Caco-2 (cell line): ENCODE data around the gene CYREN. TPM values are rescaled to one million over a fixed set of nuclear protein-coding genes. Genes with fewer than 3 reads are reported as not detected.

Source experiments
- BruUV-seq: library from RNA; stranded (reverse); fragments of 400-500 nt; replicated peaks from 2 replicates; lab custom pipeline; 2021; lab: Mats Ljungman, UMichigan
- CTCF ChIA-PET: fragments of 300-600 bp; sonication (Branson Sonifier 250); formaldehyde crosslinking; loops from one replicate; lab custom pipeline; 2022; ENCODE audit warnings: antibody characterized with exemption; lab: Charles Lee
- POLR2A ChIA-PET: fragments of 300-600 bp; sonication (Branson Sonifier 250); formaldehyde crosslinking; loops from one replicate; lab custom pipeline; 2022; ENCODE audit warnings: antibody characterized with exemption; lab: Charles Lee
- DNase-seq, 2 experiments: peaks; one replicate each; pipeline versions ENCODE4 v3.0.0 to v3.0.0-alpha.2; 2020 to 2022
- H3K27me3 ChIP-seq: replicated peaks from 2 replicates; pipeline ENCODE4 v1.6.0; 2011; ENCODE audit warnings: low read length; ENCODE audit not compliant: control insufficient read depth, insufficient read depth
- H3K36me3 ChIP-seq: 2 replicates; pipeline ENCODE4 v1.5.1; 2011; ENCODE audit warnings: low read length; ENCODE audit not compliant: control insufficient read depth, insufficient read depth
- H3K4me1 ChIP-seq: fragments of 250-450 bp; sonication (Bioruptor Pico); 2 replicates; pipeline ENCODE4 v1.5.1; 2020; ENCODE audit warnings: mild to moderate bottlenecking
- H3K4me3 ChIP-seq: 2 replicates; pipeline ENCODE4 v1.5.1; 2011; ENCODE audit warnings: low read depth, mild to moderate bottlenecking, control low read depth, low read length
- H3K9me3 ChIP-seq: fragments of 250-450 bp; sonication (Bioruptor Pico); 2 replicates; pipeline ENCODE4 v1.5.1; 2020; ENCODE audit warnings: mild to moderate bottlenecking, moderate library complexity
- H3K27ac Mint-ChIP-seq: one replicate; pipeline ENCODE4 v1.8.0; 2022; ENCODE audit warnings: mixed read lengths; ENCODE audit not compliant: unreplicated experiment
- H3K27me3 Mint-ChIP-seq: one replicate; pipeline ENCODE4 v1.8.0; 2022; ENCODE audit warnings: mixed read lengths; ENCODE audit not compliant: insufficient read depth, unreplicated experiment
- H3K36me3 Mint-ChIP-seq: one replicate; pipeline ENCODE4 v1.8.0; 2022; ENCODE audit warnings: mild to moderate bottlenecking, mixed read lengths; ENCODE audit not compliant: insufficient read depth, unreplicated experiment
- H3K4me1 Mint-ChIP-seq: one replicate; pipeline ENCODE4 v1.8.0; 2022; ENCODE audit warnings: low read depth, mixed read lengths; ENCODE audit not compliant: unreplicated experiment
- H3K4me3 Mint-ChIP-seq: one replicate; pipeline ENCODE4 v1.8.0; 2022; ENCODE audit warnings: mild to moderate bottlenecking, moderate library complexity, mixed read lengths; ENCODE audit not compliant: unreplicated experiment
- H3K9me3 Mint-ChIP-seq: one replicate; pipeline ENCODE4 v1.8.0; 2022; ENCODE audit warnings: mixed read lengths; ENCODE audit not compliant: unreplicated experiment
- intact Hi-C: fragments of 100-400 bp; cut with micrococcal nuclease; formaldehyde crosslinking; loops from one replicate; pipeline ENCODE4 v1.10.0; 2022; ENCODE audit not compliant: unreplicated experiment
- total RNA-seq: library from RNA; stranded (reverse); gene quantifications from 2 replicates; pipeline ENCODE4 v1.2.3, GENCODE V29; 2022
- TF ChIP-seq, protein P1 (sequence below), 2 experiments: fragments of 200-600 bp in 1 of 2; IDR thresholded peaks; 1 replicate in 1 of 2; 2 replicates in 1 of 2; pipeline versions ENCODE4 v1.5.1 to v1.8.0; 2011 to 2022; ENCODE audit warnings: antibody characterized with exemption in 1 of 2, control low read depth in 1 of 2, inconsistent platforms in 1 of 2, low read depth in 1 of 2, low read length in 1 of 2, mild to moderate bottlenecking in 1 of 2, moderate library complexity in 1 of 2; ENCODE audit not compliant: insufficient read depth in 1 of 2, severe bottlenecking in 1 of 2, unreplicated experiment in 1 of 2

The CYREN gene
- total RNA-seq, 1 experiment from 2014 or later, result 60.9 TPM

GRCh38 chr7:135208102-135208793 lies 37.7 kb upstream of the CYREN start:
- no peaks in the 10 kb centered on the region for H3K4me1 Mint-ChIP-seq
- intact Hi-C loops, result no loop called here
- no peak overlapping the region for H3K27ac Mint-ChIP-seq
- ChIA-PET CTCF (no interaction called here), POLR2A (no interaction called here)
- Histone ChIP-seq H3K27me3 (no peaks in the 10 kb centered on the region), H3K9me3 (no peaks in the 10 kb centered on the region), H3K4me1 (peaks cover 4% of the 10 kb centered on the region; the same call in 1 of the 2 replicates), H3K36me3 (no peaks in the 10 kb centered on the region; the same call in 1 of the 2 replicates), H3K4me3 (no peak overlapping the region)
- no peak for DNase-seq
- TF ChIP-seq, protein P1, sequence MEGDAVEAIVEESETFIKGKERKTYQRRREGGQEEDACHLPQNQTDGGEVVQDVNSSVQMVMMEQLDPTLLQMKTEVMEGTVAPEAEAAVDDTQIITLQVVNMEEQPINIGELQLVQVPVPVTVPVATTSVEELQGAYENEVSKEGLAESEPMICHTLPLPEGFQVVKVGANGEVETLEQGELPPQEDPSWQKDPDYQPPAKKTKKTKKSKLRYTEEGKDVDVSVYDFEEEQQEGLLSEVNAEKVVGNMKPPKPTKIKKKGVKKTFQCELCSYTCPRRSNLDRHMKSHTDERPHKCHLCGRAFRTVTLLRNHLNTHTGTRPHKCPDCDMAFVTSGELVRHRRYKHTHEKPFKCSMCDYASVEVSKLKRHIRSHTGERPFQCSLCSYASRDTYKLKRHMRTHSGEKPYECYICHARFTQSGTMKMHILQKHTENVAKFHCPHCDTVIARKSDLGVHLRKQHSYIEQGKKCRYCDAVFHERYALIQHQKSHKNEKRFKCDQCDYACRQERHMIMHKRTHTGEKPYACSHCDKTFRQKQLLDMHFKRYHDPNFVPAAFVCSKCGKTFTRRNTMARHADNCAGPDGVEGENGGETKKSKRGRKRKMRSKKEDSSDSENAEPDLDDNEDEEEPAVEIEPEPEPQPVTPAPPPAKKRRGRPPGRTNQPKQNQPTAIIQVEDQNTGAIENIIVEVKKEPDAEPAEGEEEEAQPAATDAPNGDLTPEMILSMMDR (IDR thresholded peaks at IDR 0.05; ENCODE audit: insufficient read depth in 1 of 2, low read depth in 1 of 2, low read length in 1 of 2, severe bottlenecking in 1 of 2, unreplicated experiment in 1 of 2), result no peak
- no TSS peak for BruUV-seq
- no peak overlapping the region for H3K4me3 Mint-ChIP-seq
- no peaks in the 10 kb centered on the region for H3K36me3 Mint-ChIP-seq
- H3K9me3 Mint-ChIP-seq, result no peaks in the 10 kb centered on the region
- H3K27me3 Mint-ChIP-seq, result no peaks in the 10 kb centered on the region

DNA sequence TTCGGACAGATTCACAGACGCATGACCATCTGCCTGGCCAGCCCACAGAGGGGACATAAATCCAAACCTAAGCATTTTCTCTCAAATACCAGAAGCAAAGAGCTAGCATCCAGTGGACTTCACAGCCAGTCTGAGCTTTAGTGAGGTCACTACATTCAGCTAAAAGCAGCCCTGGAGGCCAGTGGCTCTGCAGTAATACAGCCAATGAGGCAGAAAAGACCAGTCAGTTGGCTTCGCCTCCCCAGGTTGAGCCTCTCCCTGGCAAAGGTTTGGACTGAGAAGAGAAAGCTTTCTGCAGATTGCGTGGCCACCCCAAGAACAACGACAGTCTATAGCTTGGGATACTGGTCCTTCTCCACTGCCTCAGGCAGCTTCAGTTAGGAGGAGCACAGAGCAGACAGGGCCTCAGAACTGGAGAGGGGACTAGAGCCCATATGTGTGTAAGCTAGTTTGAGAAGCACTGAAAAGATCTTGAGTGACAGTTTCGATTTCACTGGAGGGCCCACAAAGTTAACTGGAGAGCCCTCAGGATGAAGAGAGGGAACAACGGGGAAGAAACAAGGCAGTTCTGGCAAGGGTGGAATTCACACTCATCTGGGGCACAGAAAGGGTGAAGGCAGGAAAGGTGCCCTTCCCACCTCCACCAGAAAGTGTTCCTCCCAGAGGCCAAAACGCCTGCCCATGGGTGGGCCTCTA lies 37.0 kb upstream of the CYREN start:
- intact Hi-C loops, result no loop called here
- H3K4me1 ChIP-seq, result peaks cover 4% of the 10 kb centered on the region; the same call in 1 of the 2 replicates
- TF ChIP-seq, protein P1 (IDR thresholded peaks at IDR 0.05; ENCODE audit: insufficient read depth in 1 of 2, low read depth in 1 of 2, low read length in 1 of 2, severe bottlenecking in 1 of 2, unreplicated experiment in 1 of 2), result no peak
- H3K4me3 ChIP-seq, result no peak overlapping the region
- POLR2A ChIA-PET, result no interaction called here
- no TSS peak for BruUV-seq
- no peaks in the 10 kb centered on the region; the same call in 1 of the 2 replicates for H3K36me3 ChIP-seq
- no peaks in the 10 kb centered on the region for H3K9me3 ChIP-seq
- H3K4me1 Mint-ChIP-seq, result no peaks in the 10 kb centered on the region
- no peak overlapping the region for H3K27ac Mint-ChIP-seq
- no peaks in the 10 kb centered on the region for H3K36me3 Mint-ChIP-seq
- no peaks in the 10 kb centered on the region for H3K27me3 ChIP-seq
- DNase-seq, result no peak
- CTCF ChIA-PET, result no interaction called here
- no peaks in the 10 kb centered on the region for H3K27me3 Mint-ChIP-seq
- no peak overlapping the region for H3K4me3 Mint-ChIP-seq
- H3K9me3 Mint-ChIP-seq, result no peaks in the 10 kb centered on the region

DNA sequence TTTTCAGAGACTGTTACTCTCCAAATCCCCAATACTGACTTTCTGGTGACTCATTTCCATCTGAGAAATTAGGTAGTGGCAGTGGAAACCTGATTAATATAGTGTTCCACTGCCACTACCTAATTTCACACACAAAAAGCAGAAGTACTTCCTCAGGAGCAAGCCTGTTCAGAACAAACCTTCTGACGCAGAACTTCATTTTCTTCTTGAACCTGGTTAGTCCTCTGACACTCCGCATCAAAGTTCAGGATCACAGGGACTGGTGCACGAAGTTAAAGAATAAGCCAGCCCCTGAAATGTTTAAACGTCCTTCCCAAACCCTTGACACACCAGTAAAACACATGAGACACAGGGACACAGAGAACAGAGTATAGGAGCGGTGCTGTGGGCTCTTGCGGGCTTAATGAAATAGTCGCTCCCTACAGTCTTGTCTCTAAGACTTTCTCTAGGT lies 36.5 kb upstream of the CYREN start:
- Histone ChIP-seq H3K27me3 (no peaks in the 10 kb centered on the region), H3K4me3 (no peak overlapping the region), H3K9me3 (no peaks in the 10 kb centered on the region), H3K36me3 (no peaks in the 10 kb centered on the region; the same call in 1 of the 2 replicates), H3K4me1 (peaks cover 4% of the 10 kb centered on the region; the same call in 1 of the 2 replicates)
- Mint-ChIP-seq H3K27me3 (no peaks in the 10 kb centered on the region), H3K4me3 (no peak overlapping the region), H3K4me1 (no peaks in the 10 kb centered on the region), H3K36me3 (no peaks in the 10 kb centered on the region), H3K27ac (no peak overlapping the region), H3K9me3 (no peaks in the 10 kb centered on the region)
- no peak for DNase-seq
- BruUV-seq, result no TSS peak
- ChIA-PET CTCF (no interaction called here), POLR2A (no interaction called here)
- TF ChIP-seq, protein P1 (IDR thresholded peaks at IDR 0.05; ENCODE audit: insufficient read depth in 1 of 2, low read depth in 1 of 2, low read length in 1 of 2, severe bottlenecking in 1 of 2, unreplicated experiment in 1 of 2), result no peak
- intact Hi-C loops, result no loop called here
